ENCODE data around the gene LHX4. TPM values are rescaled to one million over a fixed set of nuclear protein-coding genes. Genes with fewer than 3 reads are reported as not detected.

Gene LHX4
- not detected for total RNA-seq
- polyA plus RNA-seq: under 1 TPM; 0.44 to 0.92 (median 0.60) TPM

GRCh38 chr1:180229483-180230415, at the start of gene LHX4:
Gene LHX4 (plus strand): TSS chr1:180230264. CDS start chr1:180230530, 266 bp downstream.
- Histone ChIP-seq H3K27me3 (peaks cover 69 to 98% (median 92%) of the 10 kb centered on the region in 3 donors), H3K27ac (no peak within 1 kb of the TSS), H3K4me3 (peak within 1 kb of the TSS; percentile 26 to 56 (median 50)), H3K4me1 (peaks cover 0 to 51% (median 47%) of the 10 kb centered on the region in 4 donors), H3K9me3 (no peaks in the 10 kb centered on the region), H3K36me3 (no peaks in the 10 kb centered on the region)
- intact Hi-C loops (cut with DNase I): no loop called here
- peak; percentile 52 for DNase-seq
- 0 to 1% methylated on average over 101 to 105 of the region's 105 CpGs for WGBS, 2 donors
- no peak for TF ChIP-seq CTCF (IDR thresholded peaks at IDR 0.05)
- no peak for TF ChIP-seq EP300 (IDR thresholded peaks at IDR 0.05)
- TF ChIP-seq POLR2A (IDR thresholded peaks at IDR 0.05): no peak
- TF ChIP-seq POLR2AphosphoS5 (IDR thresholded peaks at IDR 0.05): no peak

DNA sequence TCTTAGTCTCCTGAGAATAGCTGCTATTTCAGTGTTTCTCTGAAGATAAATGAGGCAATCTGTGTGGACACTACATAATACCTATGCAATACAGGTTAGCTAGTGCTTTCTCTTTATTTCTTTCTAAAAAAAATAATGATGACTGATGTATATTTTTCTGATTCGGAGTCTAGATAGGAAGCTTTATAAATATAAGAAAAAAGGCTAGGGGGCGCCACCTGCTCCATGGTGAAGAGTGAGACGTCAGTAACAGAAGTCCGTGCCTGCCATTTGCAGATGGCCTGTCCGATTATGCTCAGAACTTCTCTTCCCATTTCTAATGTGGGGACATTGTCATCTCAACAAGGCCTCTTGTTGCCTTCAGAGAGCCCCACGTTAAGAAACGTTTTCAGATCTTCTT, 49.0 kb upstream of the LHX4 start:
- TF ChIP-seq CTCF (IDR thresholded peaks at IDR 0.05) (peak in 1 of 4 experiments; percentile 9), POLR2AphosphoS5 (IDR thresholded peaks at IDR 0.05) (no peak), POLR2A (IDR thresholded peaks at IDR 0.05) (no peak)
- peak; percentile 59 for DNase-seq
- Histone ChIP-seq H3K4me1 (no peaks in the 10 kb centered on the region), H3K27me3 (no peaks in the 10 kb centered on the region), H3K36me3 (peaks cover 0 to 44% (median 14%) of the 10 kb centered on the region in 4 donors), H3K9me3 (no peaks in the 10 kb centered on the region), H3K27ac (no peak overlapping the region), H3K4me3 (no peak overlapping the region)
- WGBS, 2 donors: 85 to 88% methylated on average over 7 of the region's 7 CpGs
- intact Hi-C loops (cut with DNase I): no loop called here

GRCh38 chr1:180181996-180182642, 47.9 kb upstream of the LHX4 start:
- peak; percentile 57 for DNase-seq
- Histone ChIP-seq H3K9me3 (no peaks in the 10 kb centered on the region), H3K27ac (no peak overlapping the region), H3K4me1 (no peaks in the 10 kb centered on the region), H3K27me3 (no peaks in the 10 kb centered on the region), H3K4me3 (no peak overlapping the region), H3K36me3 (peaks cover 5 to 55% (median 18%) of the 10 kb centered on the region in 4 donors)
- no peak for TF ChIP-seq POLR2AphosphoS5 (IDR thresholded peaks at IDR 0.05)
- TF ChIP-seq POLR2A (IDR thresholded peaks at IDR 0.05): no peak
- no peak for TF ChIP-seq CTCF (IDR thresholded peaks at IDR 0.05)
- TF ChIP-seq EP300 (IDR thresholded peaks at IDR 0.05): no peak
- WGBS, 2 donors: 94 to 96% methylated on average over 23 of the region's 23 CpGs
- intact Hi-C loops (cut with DNase I): no loop called here

DNA sequence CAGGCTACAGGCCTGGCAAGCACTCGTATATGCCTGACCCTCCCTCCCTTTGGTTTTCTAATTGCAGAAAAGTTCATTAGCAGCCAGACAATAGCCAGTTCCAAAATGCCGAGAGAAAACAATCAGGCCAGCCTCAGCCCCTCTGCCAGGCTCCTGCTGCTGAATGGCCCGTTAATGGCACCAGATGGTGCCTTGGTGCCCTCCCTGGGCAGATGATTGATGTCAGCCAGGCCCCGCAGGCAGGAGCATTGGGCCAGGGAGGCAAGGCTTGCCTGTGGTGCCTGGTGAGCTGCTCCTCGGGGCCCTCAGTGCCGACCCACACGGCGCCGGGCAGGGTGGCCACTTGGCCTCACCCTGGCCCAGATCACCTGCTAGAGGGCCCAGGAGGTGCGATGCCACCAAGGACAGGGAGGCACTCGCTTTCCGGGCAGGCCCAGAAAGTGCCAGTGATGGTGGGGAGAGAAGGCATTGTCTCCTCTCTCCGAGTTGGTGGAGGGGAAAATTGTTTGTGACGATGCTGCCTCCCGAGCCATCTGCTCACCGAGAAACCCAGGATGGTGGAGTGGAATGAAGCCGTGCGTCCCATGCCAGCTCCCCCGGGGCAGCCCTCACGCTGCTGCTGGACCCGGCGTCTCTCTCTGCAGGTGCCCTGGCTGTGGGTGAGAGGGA, 47.3 kb upstream of the LHX4 start:
- DNase-seq: peak; percentile 55
- intact Hi-C loops (cut with DNase I): no loop called here

More for the DNA sequence above, 47.3 kb upstream of the LHX4 start:
- Histone ChIP-seq H3K4me1 (no peaks in the 10 kb centered on the region), H3K27ac (no peak overlapping the region), H3K27me3 (no peaks in the 10 kb centered on the region), H3K36me3 (peaks cover 5 to 62% (median 21%) of the 10 kb centered on the region in 4 donors), H3K9me3 (no peaks in the 10 kb centered on the region), H3K4me3 (no peak overlapping the region)
- TF ChIP-seq POLR2A (IDR thresholded peaks at IDR 0.05): no peak
- TF ChIP-seq EP300 (IDR thresholded peaks at IDR 0.05): no peak
- TF ChIP-seq POLR2AphosphoS5 (IDR thresholded peaks at IDR 0.05): no peak
- no peak for TF ChIP-seq CTCF (IDR thresholded peaks at IDR 0.05)
- WGBS, 2 donors: 90 to 93% methylated on average over 22 of the region's 22 CpGs
